Gastroesophageal sphincter (tissue), 4 donors: Measurements from ENCODE around the gene LRRC28. TPM values are rescaled to one million over a fixed set of nuclear protein-coding genes. Genes with fewer than 3 reads are reported as not detected.

Source experiments
- ATAC-seq: fragments of 150-250 bp; one replicate; pipeline ENCODE4 v1.9.1; 2016; ENCODE audit warnings: mild to moderate bottlenecking, moderate library complexity
- H3K27ac ChIP-seq, 4 donors: fragments of 200-600 bp; sonication (generic) in 3 of 4; 1 replicate in 3 of 4; 2 replicates in 1 of 4; pipeline ENCODE4 v1.5.1; 2016 to 2019
- H3K27me3 ChIP-seq: fragments of 200-600 bp; sonication (generic); one replicate; pipeline ENCODE4 v1.5.1; 2019
- H3K36me3 ChIP-seq, 2 donors: fragments of 200-600 bp; sonication (generic); one replicate each; pipeline ENCODE4 v1.5.1; 2019; ENCODE audit warnings: control low read depth in 1 of 2
- H3K4me1 ChIP-seq, 3 donors: fragments of 200-600 bp; sonication (generic); 1 replicate in 2 of 3; 2 replicates in 1 of 3; pipeline ENCODE4 v1.5.1; 2016 to 2019; ENCODE audit warnings: control low read depth in 2 of 3
- H3K4me3 ChIP-seq, 2 donors: fragments of 200-600 bp; sonication (generic); one replicate each; pipeline ENCODE4 v1.5.1; 2019; ENCODE audit warnings: mild to moderate bottlenecking in 1 of 2, moderate library complexity in 1 of 2
- H3K9me3 ChIP-seq, 3 donors: fragments of 200-600 bp; sonication (generic); one replicate each; pipeline ENCODE4 v1.5.1; 2017 to 2019; ENCODE audit warnings: control low read depth in 2 of 3
- EP300 ChIP-seq: sonication (generic); formaldehyde crosslinking; IDR thresholded peaks from one replicate; pipeline ENCODE4 v1.6.1; 2017; ENCODE audit warnings: antibody characterized with exemption, mild to moderate bottlenecking
- POLR2A ChIP-seq, 2 donors: fragments of 450-650 bp; IDR thresholded peaks; one replicate each; pipeline ENCODE4 v1.6.1; 2017; ENCODE audit warnings: antibody characterized with exemption in 2 of 2, mild to moderate bottlenecking in 2 of 2, moderate library complexity in 1 of 2
- POLR2AphosphoS5 ChIP-seq: sonication (generic); formaldehyde crosslinking; IDR thresholded peaks from one replicate; pipeline ENCODE4 v1.6.1; 2017; ENCODE audit warnings: antibody characterized with exemption
- WGBS, 2 donors: methylation state at CpG; one replicate each; pipeline ENCODE4 v1.1.5; 2018; ENCODE audit warnings: low coverage in 1 of 2; 5-methylcytosine and 5-hydroxymethylcytosine counted together
- total RNA-seq, 4 donors: library from RNA; depleted of rRNA; stranded (reverse); fragments of >200 nt; gene quantifications; one replicate each; pipeline ENCODE4 v1.1.0, GENCODE V29; 2016
- TF ChIP-seq, protein P1 (sequence below), 4 experiments: fragments of 200-600 bp in 2 of 4; fragments of 450-650 bp in 2 of 4; sonication (generic) in 1 of 4; IDR thresholded peaks; one replicate each; pipeline ENCODE4 v1.5.1; 2017 to 2019; ENCODE audit warnings: antibody characterized with exemption in 4 of 4, mild to moderate bottlenecking in 2 of 4, moderate library complexity in 2 of 4

Gene LRRC28
- total RNA-seq, 4 donors from 2014 or later = 26.1 to 47.2 (median 28.5) TPM

DNA sequence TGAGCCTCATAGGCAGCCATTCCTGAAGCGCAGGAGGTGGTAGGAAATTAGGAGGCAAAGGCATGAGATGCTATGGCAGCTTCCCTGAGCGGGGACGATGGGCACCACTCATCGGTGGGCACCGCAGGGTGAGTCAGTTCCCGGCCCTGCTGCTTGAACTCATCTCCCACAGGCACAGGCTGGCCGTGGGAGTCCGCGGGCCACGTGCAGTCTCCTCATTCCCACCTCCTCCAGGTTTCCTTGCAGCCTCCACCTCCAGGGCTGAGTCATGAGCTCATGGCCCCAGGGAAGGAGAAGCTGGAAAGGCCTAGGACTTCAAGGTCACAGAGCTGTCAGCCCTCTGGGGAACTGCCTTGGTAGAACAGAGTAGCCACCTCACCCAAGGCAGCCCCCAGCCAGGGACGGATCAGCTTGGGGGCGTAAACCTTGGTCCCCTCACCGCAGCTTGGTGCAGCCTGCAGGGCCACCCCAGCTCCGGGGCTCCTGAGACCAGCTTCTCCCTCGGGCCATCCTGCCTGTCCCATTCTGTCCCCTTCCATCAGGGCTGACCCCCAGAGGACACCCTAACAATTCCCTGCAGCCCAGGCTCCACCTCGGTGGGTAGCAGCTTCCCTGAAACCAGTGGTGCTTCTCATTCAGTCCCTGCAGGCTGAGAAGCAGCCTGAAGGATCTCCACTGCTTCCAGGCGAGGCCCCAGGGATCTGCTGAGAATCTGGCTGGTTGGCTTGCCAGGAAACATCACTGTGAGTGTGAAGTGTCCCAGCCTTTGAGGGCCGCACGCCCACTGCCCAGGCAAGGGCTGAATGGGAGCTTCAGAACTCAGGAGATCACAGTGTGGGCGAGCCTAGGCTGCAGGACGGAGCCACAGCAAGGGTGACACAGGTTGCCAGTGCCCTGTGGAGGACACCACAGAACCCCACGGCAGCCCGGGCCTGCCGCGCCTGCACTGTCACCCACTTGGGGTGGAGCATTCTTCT lies 163.8 kb downstream of the LRRC28 start:
- Histone ChIP-seq H3K4me1 (no peaks in the 10 kb centered on the region), H3K9me3 (no peaks in the 10 kb centered on the region), H3K27ac (no peak overlapping the region), H3K27me3 (no peaks in the 10 kb centered on the region), H3K4me3 (no peak overlapping the region), H3K36me3 (no peaks in the 10 kb centered on the region)
- no peak for ATAC-seq
- TF ChIP-seq EP300 = no peak
- no peak for TF ChIP-seq POLR2A (IDR thresholded peaks at IDR 0.05)
- TF ChIP-seq POLR2AphosphoS5 = no peak
- TF ChIP-seq, protein P1, sequence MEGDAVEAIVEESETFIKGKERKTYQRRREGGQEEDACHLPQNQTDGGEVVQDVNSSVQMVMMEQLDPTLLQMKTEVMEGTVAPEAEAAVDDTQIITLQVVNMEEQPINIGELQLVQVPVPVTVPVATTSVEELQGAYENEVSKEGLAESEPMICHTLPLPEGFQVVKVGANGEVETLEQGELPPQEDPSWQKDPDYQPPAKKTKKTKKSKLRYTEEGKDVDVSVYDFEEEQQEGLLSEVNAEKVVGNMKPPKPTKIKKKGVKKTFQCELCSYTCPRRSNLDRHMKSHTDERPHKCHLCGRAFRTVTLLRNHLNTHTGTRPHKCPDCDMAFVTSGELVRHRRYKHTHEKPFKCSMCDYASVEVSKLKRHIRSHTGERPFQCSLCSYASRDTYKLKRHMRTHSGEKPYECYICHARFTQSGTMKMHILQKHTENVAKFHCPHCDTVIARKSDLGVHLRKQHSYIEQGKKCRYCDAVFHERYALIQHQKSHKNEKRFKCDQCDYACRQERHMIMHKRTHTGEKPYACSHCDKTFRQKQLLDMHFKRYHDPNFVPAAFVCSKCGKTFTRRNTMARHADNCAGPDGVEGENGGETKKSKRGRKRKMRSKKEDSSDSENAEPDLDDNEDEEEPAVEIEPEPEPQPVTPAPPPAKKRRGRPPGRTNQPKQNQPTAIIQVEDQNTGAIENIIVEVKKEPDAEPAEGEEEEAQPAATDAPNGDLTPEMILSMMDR (IDR thresholded peaks at IDR 0.05) = no peak
- 82 to 92% methylated on average over 4 to 6 of the region's 25 CpGs for WGBS, 2 donors

DNA sequence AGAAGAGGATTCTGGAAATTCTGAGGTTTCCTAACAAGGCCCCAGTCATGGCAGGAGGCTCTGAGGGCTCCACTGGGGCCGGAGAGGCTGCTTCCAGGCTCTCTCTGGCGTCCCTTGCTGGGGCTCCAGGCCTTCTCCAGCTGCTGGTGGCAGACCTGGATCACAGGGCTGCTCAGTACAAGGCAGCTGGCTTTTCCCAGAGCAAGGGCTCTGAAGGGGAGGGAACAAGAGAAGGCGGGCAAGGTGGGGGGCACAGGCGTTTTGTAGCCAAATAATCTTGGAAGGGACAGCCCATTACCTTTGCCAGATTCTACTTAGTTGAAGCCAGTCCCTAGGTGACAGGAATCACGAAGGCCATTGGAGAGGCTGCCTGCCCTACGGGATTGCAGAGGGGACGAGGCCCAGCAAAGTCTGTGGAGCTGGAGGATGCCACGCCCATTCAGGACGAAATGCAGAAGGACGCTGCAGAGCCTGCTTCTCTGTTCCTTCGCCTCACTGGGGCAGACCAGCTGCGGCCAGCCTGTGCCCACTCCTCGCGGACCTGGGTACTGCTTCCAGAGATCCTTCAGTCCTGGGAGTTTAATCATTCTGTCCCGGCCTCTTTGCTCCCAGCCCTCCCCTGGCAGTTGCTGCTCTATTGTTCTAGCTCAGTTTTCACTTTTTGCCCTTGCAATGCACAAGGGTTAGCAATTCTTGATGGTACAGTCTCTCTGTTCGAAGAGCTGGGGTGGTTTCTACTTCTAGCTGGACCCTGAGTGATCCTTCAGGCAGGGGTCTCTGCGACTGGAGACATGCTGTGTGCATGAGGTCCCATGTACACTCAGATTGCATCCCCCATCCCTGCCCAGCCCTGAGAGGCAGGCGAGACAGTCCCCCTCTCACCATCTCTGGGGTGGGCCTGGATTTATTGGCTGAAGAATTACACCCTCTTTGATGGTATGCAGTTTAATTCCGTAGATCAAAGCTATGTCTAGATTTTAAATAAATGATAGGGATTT lies 165.2 kb downstream of the LRRC28 start:
- Histone ChIP-seq H3K36me3 (no peaks in the 10 kb centered on the region), H3K4me3 (no peak overlapping the region), H3K4me1 (no peaks in the 10 kb centered on the region), H3K27ac (no peak overlapping the region), H3K9me3 (no peaks in the 10 kb centered on the region), H3K27me3 (no peaks in the 10 kb centered on the region)
- 73 to 85% methylated on average over 5 to 7 of the region's 19 CpGs for WGBS, 2 donors
- TF ChIP-seq POLR2AphosphoS5 = no peak
- TF ChIP-seq POLR2A (IDR thresholded peaks at IDR 0.05) = no peak
- TF ChIP-seq, protein P1 (IDR thresholded peaks at IDR 0.05) = no peak
- TF ChIP-seq EP300 = no peak
- ATAC-seq = no peak

DNA sequence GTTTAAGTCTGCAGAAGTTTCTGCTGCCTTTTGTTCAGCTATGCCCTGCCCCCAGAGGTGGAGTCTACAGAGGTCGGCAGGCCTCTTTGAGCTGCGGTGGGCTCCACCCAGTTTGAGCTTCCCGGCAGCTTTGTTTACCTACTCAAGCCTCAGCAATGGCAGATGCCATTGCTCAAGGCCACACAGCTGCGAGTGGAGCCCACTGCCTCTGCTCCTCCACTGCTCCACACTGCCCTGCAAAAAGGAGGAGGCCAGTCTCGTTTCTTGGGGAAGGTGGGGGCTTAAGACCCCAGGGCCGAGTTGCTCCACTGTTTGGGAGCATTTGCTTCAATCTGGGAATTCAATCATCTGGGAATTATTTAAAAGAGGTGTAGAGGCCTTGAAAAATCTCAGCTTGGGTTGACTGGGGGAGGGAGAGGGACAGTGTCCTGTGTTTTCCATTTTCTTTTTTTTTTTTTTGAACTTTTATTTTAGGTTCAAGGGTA lies 169.9 kb downstream of the LRRC28 start:
- 49% methylated on average over 3 of the region's 6 CpGs; no CpG with 5 or more reads in 1 of the 2 donors for WGBS, 2 donors
- Histone ChIP-seq H3K9me3 (no peaks in the 10 kb centered on the region), H3K27ac (no peak overlapping the region), H3K4me3 (no peak overlapping the region), H3K4me1 (peaks cover 0 to 21% (median 13%) of the 10 kb centered on the region in 3 donors), H3K27me3 (no peaks in the 10 kb centered on the region), H3K36me3 (no peaks in the 10 kb centered on the region)
- TF ChIP-seq POLR2AphosphoS5 (no peak), POLR2A (IDR thresholded peaks at IDR 0.05) (no peak), EP300 (no peak)
- TF ChIP-seq, protein P1 (IDR thresholded peaks at IDR 0.05) = no peak
- no peak for ATAC-seq

DNA sequence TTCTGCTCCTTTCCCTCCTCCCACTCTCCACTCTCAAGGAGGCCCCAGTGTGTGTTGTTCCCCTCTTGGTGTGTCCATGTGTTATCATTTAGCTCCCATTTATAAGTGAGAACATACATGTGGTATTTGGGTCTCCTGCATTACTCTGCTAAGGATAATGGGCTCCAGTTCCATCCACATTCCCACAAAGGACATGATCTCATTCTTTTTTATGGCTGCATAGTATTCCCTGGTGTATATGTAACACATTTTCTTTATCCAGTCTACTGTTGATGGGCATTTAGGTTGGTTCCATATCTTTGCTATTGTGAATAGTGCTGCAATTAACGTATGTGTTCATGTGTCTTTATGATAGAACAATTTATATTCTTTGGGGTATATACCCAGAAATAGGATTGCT lies 170.5 kb downstream of the LRRC28 start:
- Histone ChIP-seq H3K36me3 (no peaks in the 10 kb centered on the region), H3K4me1 (peaks cover 0 to 22% (median 13%) of the 10 kb centered on the region in 3 donors), H3K4me3 (no peak overlapping the region), H3K27me3 (no peaks in the 10 kb centered on the region), H3K27ac (no peak overlapping the region), H3K9me3 (no peaks in the 10 kb centered on the region)
- ATAC-seq = no peak
- no peak for TF ChIP-seq POLR2A (IDR thresholded peaks at IDR 0.05)
- TF ChIP-seq, protein P1 (IDR thresholded peaks at IDR 0.05) = no peak
- TF ChIP-seq EP300 = no peak
- TF ChIP-seq POLR2AphosphoS5 = no peak
- WGBS, 2 donors = 100% methylated on average over 1 of the region's 1 CpG
